GM21786 (cell line): Measurements from ENCODE around the gene INTS3.

Source experiments
- ATAC-seq: cut with Tn5 transposase; IDR thresholded peaks from one replicate; pipeline ENCODE4 v1.9.1; 2021; ENCODE audit not compliant: unreplicated experiment

The INTS3 gene

GRCh38 chr1:153727463-153728304 is at the start of gene INTS3:
Gene INTS3 (plus strand): TSS chr1:153728050. CDS start chr1:153728635, 585 bp downstream.
- peak; percentile 97 for ATAC-seq

- no peak for ATAC-seq
Measured at GRCh38 chr1:153678519-153679336, 49.1 kb upstream of the INTS3 start, which contains the start of gene NPR1. Gene NPR1 (plus strand): TSS chr1:153678688. CDS start chr1:153679109, 421 bp downstream.

GRCh38 chr1:153679337-153680119 is 48.3 kb upstream of the INTS3 start:
- no peak for ATAC-seq

GRCh38 chr1:153680120-153680403 is 47.8 kb upstream of the INTS3 start:
- no peak for ATAC-seq

GRCh38 chr1:153682730-153683129 is 45.1 kb upstream of the INTS3 start:
- ATAC-seq = no peak

- ATAC-seq = no peak
Measured at GRCh38 chr1:153683854-153684253, 44.0 kb upstream of the INTS3 start.

GRCh38 chr1:153684892-153685291 is 43.0 kb upstream of the INTS3 start:
- no peak for ATAC-seq

- no peak for ATAC-seq
Measured at GRCh38 chr1:153685544-153686340, 42.1 kb upstream of the INTS3 start.

GRCh38 chr1:153687346-153688125 is 40.3 kb upstream of the INTS3 start:
- ATAC-seq = no peak

- ATAC-seq = no peak
Measured at GRCh38 chr1:153688276-153688675, 39.6 kb upstream of the INTS3 start.

GRCh38 chr1:153688736-153689328 is 39.0 kb upstream of the INTS3 start:
- no peak for ATAC-seq

- no peak for ATAC-seq
Measured at GRCh38 chr1:153693466-153693865, 34.4 kb upstream of the INTS3 start.

GRCh38 chr1:153696741-153697140 is 31.1 kb upstream of the INTS3 start:
- ATAC-seq = no peak

GRCh38 chr1:153697191-153698019 is 30.4 kb upstream of the INTS3 start:
- no peak for ATAC-seq

- no peak for ATAC-seq
Measured at GRCh38 chr1:153698020-153698922, 29.6 kb upstream of the INTS3 start.

- no peak for ATAC-seq
Measured at GRCh38 chr1:153698923-153699714, 28.7 kb upstream of the INTS3 start.

GRCh38 chr1:153699768-153700167 is 28.1 kb upstream of the INTS3 start:
- no peak for ATAC-seq
